GM10847 (cell line): ENCODE measurements around the gene STOX1.

Source experiments
- POLR2A ChIP-seq: IDR thresholded peaks from 2 replicates; pipeline ENCODE4 v1.6.1; 2011; ENCODE audit not compliant: insufficient read length; ENCODE audit errors: extremely low read depth

The STOX1 gene

DNA sequence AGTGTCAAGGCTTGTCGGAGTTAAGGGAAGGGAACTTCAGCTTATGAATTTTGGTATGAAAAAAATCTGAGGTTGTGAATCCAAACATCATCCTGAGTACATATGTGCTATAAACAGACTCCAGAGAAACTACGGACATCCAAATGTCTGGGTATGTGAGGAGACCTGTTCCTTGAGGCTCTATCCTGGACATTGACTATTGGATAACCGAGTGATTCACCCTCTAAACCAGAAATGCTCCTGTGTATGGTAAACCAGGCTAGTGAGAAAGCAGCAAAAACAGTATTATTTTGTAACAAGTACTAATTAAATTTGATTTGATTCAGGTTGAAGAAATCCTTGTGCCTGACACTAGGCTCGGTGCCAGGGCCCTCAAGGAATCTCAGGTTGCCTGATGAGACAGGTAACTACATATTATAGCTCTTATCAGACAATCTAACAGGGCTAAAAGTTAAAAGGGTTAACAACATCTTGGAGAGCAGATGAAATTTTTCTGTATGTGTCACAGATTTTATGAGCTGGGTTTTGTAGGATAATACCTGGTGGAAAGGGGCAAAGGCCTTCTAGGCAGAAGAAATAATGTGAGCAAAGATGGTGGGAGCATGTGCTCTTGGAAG, 10.4 kb upstream of the STOX1 start:
- TF ChIP-seq POLR2A, result no peak

DNA sequence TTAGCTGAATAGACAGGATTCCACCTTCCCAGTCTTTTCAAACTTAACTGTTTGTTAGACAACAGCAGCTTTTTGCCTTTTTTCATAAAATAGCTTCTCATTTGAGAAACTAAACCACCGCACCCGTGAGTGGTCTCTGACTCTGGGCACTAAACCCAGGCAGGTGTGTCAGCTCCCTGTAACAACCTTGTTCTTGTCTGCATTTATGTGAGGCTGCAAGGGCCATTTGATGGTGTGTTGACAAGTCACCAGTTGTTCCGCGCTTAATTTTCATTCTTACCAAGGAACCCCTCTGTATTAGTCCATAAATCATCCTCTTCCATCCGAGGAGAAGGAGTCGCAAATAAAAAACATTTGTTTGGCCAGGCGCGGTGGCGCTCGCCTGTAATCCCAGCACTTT, 1.5 kb downstream of the STOX1 start:
- no peak for TF ChIP-seq POLR2A

DNA sequence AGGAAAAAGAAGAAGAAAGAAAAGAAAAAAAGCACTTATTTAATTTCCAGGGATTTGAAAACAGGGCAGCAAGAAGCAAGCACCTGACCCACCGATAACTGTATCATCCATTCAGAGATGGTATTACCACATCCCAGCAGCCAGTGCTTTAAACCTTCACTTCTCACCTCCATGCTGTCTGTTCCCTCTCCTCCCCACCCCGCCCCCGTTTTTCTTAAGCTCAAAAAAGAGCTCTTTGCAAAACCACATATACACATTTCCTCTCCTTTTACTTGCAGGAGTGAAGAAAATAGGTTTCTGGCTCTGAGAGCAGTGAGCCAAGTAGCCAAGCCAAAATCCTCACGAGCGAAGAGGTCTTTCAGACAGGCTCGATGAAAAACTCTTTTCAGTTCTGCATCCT, 2.2 kb downstream of the STOX1 start:
- TF ChIP-seq POLR2A, result no peak

DNA sequence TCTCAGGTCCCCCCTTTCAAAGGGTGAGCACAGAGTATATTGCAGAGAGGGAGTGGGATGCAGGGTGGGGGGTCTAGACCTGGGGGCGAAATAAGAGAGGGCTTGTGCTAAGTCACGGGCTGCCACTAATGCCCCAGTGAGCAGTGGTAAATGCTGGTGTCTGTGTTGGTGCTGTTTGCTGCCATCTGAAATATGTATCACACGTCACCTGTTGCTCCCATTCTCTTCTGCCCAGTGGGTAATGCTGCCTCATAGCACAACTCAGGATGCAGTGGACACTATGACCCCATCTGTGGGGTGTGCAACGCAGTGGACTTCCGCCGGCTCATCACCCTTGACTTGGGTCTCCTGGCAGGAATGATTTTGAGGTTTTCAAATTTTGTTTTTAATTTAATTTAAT, 2.6 kb downstream of the STOX1 start:
- TF ChIP-seq POLR2A, result no peak

DNA sequence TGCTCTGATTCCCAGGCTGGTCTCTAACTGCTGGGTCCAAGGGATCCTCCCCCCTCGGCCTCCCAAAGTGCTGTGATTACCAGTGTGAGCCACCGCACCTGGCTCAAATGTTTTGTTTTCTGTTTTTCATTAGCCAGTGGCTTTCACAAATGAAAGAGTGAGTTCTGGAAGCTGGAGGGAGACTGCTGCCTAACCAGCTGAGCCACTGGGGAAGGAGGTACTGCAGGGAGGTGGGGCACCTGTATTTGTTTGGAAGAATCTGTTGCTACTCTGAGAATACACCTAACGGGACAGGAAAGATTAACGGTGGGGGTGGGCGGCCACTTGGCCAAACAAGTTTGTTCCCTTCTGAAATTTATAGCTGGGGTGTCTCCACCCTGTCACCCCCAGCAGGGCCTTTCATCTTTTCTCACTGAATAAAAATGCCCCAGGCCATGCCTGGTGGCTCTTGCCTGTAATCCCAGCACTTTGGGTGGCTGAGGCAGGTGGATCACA, 4.7 kb downstream of the STOX1 start:
- TF ChIP-seq POLR2A, result no peak

DNA sequence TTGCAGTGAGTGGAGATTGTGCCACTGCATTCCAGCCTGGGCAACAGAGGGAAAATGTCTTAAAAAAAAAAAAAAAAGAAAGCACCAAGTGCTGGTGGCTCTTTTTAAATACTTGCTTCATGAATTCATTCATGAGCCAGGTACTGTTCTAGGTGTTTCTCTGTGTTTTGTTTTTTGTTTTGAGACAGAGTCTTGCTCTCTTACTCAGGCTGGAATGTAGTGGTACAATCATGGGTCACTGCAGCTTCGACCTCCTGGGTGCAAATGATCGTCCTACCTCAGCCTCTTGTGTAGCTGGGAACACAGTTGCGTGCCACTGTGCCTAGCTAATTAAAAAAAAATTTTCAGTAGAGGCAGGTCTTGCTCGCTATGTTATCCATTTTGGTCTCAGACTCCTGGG, 5.3 kb downstream of the STOX1 start:
- TF ChIP-seq POLR2A, result no peak

DNA sequence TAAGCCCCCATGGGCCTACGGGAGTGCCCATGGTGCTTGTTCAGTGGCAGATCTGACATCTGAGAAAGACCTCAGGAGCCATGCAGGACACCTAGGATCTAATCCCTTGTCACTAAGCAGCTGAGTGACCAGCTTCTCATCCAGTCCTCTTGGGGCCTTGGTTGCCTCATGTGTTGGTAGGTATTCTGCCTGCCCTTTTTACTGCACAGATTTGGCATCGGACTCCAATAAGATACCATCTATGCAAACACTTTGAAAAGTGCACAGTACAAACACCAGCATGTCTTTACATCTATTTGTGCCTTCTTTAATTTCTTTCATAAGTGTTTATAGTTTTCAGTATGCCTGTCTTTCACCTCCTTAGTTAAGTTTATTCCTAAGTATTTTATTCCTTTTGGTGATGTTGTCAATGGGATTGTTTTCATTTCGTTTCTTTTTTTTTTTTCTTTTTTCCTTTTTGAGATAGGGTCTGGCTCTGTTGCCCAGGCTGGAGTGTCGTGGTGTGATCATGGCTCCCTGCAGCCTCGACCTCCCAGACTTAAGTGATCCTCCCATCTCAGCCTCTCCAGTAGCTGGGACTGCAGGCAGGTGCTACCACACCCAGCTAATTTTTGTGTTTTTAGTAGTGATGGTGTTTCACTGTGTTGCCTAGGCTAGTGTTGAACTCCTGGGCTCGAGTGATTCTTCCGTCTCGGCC, 10.4 kb downstream of the STOX1 start:
- no peak for TF ChIP-seq POLR2A

DNA sequence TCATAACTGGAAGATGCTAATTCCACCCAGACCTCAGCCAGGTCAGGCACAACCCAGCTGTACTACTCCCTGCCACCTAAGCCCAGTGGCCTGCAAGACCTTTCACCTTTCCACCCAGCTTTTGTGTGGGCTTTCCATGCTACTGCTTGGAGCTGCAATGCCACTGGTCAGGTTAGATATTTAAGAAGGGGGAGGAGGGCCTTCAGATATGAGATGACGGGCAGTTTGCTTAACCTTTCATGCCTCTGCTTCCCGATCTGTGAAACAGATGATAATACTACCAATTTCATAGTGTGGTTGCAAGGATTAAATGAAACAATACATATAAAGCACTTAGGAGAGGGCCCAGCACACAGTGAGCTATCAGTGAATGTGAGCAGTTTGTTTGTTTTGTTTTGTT, 20.9 kb downstream of the STOX1 start:
- TF ChIP-seq POLR2A, result no peak

DNA sequence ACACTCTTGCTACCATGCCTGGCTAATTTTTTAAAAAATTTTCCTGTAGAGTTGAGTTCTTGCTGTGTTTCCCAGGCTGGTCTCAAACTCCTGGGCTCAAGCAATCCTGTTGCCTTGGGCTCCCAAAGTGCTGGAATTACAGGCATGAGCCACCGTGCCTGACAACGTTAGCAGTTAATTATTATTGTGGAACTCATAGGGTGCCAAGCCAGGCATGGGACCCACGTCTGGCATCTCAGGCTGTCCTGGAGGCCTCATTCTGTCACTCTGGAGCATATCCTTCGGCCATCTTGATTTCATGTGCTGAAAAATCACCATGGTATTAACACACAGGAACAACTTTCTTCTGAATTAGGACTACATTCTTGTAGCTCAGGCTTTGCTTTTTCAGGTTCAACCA, 21.5 kb downstream of the STOX1 start:
- no peak for TF ChIP-seq POLR2A

DNA sequence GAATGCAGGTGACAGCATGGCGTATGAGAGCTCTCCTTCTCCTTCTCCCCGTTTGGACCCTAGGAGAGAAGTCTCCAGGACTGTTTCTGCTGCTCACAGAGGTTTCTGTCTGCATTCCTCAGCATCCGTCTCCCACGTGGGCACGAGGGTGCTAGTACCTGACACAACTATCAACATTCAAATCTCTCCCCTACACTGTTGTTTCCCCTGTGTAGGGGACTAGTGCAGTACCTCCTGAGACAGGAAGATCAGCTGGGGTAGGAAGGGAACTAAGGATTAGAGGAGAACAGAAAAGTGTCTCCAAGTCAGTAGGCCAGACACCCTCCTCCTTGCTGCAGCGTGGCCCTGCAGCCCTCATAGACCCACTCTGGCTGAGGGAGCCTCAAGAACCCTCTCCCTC, 29.0 kb downstream of the STOX1 start:
- TF ChIP-seq POLR2A, result no peak

DNA sequence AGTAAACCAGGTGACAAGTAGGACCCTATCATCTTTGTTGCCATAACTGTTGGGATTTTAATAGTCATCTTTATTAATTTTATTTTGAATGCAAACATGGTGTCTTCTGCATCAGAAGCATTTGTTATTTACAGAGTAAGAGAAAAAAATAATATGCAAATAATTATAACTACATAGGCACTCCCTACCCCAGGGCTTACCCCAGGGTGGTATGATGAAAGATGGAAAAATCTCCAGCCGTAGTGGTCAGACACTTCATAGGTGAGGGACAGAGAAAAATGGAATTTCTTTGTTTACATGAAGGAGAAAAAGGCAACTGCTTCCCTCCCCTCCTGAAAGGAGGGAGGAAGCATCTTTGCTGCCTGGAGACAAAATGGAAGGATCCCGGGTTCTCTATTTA, 29.7 kb downstream of the STOX1 start:
- no peak for TF ChIP-seq POLR2A

DNA sequence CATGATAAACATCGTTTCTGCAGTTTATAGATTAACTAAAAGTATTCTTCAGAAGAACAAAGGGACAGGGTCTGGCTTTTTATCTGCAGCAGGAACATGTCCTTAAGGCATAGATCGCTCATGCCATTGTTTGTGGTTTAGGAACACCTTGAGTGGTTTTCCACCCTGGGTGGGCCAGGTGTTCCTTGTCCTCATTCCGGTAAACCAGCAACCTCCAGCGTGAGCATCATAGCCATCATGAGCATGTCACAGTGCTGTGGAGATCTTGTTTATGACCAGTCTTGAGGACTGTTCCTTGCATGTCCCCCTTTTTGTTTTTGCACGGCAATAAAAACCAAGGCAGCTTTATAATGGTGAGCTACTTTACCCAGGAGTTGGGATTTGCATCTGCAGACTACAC, 33.9 kb downstream of the STOX1 start:
- TF ChIP-seq POLR2A, result no peak

DNA sequence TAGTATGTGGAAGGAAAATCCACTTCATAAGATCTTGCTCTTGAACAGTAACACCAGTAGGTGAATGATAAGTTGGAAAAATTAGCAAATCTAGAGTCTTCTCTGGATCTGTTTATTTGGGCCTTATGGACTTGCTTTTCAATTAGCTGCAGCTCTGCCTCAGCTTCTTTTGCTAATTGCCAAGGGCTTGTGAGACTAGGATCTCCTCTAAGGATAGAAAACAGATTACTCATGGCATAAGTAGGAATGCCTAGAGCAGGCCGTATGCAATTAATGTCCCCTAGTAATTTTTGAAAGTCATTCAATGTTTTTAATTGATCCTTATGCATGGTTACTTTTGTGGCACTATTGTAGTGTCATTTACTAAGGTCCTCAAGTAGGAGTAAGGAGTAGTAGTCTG, 37.3 kb downstream of the STOX1 start:
- no peak for TF ChIP-seq POLR2A

DNA sequence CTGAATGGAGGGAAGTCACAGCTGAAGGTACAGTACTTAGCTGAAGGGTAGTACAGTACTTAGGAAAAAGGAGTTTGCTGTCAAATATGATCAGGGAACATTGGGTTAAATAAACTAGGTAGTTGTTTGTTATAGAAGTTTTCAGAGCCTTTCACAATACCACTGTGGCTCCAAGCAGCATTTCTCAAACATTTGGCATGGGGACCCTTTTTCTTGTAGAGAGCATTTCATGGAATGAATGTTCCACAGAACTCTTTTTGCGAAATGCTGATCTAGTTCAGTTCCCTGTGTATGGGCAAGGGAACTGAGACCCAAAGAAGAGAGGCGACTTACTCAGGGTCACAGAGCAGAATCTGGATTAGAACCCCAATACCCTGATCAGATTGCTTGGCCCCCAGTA, 42.3 kb downstream of the STOX1 start:
- no peak for TF ChIP-seq POLR2A

DNA sequence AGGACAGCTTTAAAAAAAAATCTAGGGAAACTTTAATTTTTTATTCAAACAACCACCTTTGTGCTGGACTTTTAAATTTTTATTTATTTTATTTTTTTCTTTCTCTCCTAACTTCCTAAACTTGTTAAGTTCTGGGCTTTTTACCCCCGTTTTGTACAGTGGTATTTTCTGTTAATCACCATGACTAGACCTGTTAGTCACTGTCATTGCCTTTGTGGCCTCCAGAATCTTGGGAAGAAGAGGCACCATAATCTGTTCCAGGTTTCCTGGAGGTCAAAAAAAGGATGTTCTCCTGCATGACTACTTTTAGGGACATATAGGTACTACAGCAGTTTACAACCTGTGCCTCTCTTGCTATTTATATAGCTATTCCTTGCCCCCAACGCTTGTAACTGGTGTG, 42.7 kb downstream of the STOX1 start:
- no peak for TF ChIP-seq POLR2A

DNA sequence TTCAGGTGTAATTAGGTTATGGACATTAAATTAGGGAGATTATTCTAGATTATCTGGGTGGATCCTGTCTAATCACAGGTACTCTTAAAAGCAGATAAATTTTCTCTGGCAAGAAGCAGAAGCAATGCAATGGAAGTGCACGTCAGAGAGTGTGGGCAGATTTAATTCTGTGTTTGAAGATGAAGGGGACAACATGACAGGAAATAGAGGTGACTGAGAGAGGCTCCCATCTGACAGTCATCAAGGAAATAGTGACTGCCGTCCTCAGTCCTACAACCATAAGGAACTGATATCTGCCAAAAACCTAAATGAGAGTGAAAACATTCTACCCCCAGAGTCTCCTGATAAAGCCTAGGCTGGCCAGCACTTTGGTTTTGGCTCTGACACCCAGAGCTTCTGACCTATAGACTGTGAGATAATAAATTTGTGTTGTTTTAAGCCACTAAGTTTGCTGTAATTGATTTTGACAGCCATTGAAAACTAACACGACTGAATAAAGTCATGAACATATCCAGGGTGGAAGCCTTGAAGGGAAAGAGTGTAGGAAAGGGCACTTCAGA, 43.3 kb downstream of the STOX1 start:
- no peak for TF ChIP-seq POLR2A
